UCSD-AML1 (cell line): ENCODE measurements around the gene ID2.

Experiments
- DNase-seq: peaks from one replicate; lab custom pipeline; 2025; ENCODE audit not compliant: unreplicated experiment; lab: John Stamatoyannopoulos, UW

ID2 gene

DNA sequence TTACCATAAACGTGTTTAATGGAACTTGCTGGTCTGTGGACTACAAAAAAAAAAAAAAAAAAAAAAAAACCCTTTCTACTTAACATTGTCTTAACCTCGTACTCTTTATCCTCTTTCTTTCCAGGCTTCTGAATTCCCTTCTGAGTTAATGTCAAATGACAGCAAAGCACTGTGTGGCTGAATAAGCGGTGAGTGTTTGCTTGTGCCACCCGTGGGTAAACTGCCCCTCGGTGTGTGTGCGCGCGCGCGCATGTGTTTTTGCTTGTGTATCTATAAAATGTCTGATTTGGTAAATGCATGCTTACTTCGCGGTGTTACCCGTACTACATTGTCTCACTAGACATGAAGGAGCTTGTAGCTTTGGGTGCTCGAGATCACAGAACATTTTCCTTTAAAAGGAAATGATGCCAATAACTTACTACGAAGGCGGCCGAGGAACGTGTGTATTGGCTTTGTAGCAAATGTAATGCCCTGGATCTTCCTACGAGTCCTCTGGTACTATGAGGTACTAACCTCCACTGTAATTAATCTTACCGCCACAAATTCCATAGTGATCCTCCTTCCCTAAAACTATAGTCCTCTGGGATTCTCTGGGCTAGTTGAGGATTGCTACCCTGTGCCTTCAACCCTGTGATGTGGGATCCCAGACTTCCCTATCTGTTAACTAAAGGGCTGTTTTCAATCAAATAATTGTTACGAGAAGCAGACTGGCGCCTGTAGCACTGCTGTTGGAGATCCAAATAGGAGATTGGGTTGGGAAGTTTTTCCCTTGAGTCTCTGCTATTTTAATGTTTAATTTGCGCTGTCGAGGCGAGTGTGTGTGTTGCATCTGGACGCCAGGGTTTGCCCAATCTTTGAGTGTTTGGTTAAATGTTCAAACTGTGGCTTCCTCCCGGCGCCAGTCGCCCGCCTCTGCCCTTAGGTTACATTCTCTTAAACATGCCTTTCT, 1.1 kb downstream of the ID2 start:
- DNase-seq, result peak; percentile 39

GRCh38 chr2:8684540-8684877, 2.7 kb downstream of the ID2 start:
- DNase-seq, result peak; percentile 48

DNA sequence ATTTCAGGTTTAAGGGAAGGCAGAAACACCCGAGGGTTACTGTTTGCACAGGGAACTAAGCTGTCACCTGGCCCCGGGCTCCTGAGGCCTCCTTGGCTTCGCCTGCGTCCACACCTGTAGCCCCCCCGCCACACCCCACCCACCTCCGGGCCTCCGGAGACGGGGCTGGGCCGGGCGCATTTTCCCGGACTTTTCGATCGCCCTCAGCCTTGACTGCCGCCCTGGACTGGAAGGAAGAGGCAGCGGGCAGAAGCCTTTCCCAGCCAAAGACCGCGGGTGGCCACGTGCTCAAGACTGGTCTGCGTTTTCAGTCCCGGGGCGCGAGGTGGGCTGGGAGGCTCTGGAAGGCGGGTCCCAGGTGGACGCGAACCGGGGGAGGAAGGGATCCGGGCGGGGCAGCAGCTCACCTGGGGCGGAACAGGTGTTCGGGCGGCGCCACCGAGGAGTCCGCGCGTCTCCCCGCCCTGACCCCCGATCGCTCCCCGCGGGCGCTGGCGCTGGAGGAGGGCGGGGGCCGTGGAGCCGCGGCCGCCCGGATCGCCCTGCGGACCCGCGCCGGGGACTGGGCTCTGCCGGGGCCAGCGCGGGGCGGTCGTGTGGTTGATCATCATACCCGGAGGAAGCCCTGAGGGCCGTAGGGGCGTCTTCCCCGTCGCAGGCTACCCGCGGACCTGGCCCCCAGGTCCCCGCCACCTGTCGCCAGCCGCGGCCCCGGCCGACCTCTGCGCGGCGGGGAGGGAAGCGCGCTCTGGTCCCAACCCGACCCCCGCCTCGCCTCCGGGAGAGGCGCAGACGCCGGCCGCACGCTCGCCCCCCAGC, 3.2 kb downstream of the ID2 start:
- DNase-seq, result peak; percentile 60

GRCh38 chr2:8685697-8686358, 4.0 kb downstream of the ID2 start:
- DNase-seq, result peak; percentile 80

GRCh38 chr2:8691859-8692437, 10.1 kb downstream of the ID2 start:
- no peak for DNase-seq

- no peak for DNase-seq
These were observed 10.9 kb downstream of the ID2 start for GRCh38 chr2:8692783-8693156.

DNA sequence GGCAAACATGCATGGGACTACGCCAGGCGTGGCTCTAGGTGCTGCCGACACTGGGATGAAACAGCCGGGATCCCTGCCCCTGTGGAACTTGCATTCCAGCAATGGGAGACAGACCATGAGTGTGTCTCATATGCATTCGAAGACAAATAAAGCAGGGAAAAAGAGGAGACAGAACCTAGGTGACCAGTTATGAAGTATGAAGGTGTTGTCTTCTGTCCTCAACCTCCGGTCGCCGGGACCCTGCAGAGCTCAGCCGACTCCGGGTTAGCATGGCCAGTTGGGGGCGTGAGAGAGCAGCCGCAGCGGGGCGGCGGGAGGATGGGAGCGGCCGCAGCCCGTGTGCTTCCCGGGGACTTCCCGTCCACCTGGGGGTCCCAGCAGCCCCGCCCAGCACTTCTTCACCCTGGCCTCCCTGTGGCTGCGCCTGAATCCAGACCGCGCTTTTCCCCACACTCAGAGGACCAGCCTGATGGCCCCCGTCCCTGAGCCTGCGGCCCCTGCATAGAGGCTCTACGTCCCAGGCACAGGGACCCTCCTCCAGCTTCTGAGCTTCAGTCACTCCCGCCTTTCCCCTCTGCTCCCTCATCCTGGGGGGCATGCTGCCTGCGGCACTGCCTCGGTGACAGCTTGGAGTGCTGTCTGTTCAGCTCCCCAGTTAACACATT, 11.4 kb downstream of the ID2 start:
- DNase-seq, result no peak

DNA sequence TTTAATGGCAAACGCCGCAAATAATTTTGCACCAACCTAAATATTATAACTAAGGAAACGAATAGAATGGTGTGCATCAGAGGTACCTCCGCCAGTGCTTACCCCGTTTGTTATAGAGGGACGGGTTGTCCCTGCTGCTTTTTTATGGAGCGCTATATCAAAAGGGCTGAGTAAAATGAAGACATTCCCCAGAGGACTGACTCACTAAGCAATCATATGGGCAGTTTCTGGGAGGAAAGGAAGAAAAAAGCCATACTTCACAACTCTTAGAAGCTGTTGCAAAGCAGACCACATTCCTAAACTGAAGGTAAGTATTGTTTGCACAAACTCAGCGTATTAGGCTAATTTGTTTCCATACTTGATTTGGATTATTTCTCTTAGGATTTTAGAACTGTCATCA, 12.9 kb downstream of the ID2 start:
- no peak for DNase-seq

GRCh38 chr2:8697190-8697589, 15.3 kb downstream of the ID2 start:
- DNase-seq, result no peak

- DNase-seq, result no peak
These were observed 18.0 kb downstream of the ID2 start for GRCh38 chr2:8699839-8700238.

DNA sequence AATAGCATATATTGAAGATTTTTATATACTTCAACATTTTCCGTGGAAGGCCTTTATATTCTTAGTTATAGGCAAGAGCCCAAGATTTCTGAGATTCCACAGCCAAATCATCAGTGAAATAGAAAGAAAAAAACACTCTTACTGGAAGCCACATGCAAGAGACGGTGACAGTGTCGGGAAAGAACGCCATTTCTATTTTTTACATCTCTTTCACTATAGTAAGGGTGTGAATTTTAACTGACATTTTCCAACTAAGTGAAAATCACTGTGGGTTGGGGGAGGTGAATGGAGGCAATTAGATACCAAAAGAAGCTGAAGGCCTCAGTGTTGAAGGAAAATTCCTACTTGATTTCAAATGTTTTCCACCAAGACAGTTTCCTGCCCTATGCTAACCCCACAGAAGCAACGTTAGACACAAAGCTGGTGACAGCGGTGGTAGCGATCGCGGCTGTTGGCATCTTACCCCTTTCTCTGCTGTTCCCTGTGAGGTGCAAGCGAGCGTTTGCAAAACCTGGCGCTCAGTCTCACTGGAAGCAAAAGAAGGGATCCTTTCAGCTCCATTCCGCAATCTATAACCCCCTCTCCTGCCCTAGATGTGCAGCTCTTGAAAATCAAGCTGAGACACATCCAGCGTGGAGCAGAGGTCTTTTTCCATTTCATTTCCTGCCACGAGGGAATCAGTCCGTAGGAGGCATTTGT, 20.0 kb downstream of the ID2 start:
- DNase-seq, result no peak

DNA sequence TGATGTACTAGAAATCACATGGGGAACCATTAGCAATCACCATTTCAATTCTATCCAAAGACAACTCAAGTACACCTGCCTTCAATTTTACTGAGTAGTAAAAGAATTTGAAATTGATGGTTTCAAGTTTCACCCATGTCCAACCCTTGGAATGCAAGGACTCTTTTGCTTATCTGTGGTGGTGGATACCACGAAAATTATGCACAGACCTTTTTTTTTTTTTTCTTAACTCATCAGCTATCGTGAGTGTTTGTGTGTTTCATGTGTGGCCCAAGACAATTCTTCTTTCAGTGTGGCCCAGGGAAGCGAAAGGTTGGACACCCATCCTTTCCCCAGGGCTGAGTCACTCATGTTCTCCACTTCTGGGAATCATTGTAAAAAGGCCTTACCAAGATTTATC, 23.1 kb downstream of the ID2 start:
- DNase-seq, result no peak

DNA sequence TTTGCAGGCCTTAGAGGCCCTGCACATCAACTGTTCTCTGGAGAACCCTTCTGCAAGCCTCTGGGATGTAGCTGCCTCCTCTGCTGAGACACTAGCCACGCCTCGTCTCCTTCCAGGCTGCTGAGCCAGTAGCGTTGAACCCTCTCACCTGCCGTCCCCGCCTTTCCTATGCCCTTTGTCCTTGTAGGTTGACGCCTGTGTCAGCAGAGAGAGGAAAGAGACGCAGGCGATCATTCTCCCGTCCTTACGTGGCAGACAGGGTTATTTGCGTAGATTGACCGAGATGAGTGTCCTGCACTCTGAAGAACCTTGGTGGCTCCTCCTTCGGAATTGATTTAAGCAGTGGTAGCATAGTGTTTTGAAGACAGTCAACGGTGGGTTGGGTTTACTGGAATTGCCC, 27.8 kb downstream of the ID2 start:
- no peak for DNase-seq

DNA sequence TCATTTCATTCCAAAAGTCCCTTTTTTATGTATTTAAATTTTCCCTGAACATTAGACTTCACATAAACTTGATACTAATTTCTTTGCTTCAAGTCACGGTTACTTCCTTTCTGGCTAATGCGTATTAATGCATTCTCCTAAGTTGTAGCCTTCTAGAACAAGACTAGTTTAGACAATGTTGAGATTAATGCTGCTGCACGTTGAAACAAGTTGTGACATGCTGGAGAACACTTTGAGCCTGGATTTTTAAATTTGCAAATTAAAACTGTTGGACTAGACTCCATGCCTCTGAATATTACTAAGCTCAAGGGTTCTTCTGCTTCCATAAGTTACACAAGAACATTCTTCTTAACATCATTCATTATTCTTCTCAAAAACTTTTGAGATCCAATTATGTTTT, 29.1 kb downstream of the ID2 start:
- no peak for DNase-seq

DNA sequence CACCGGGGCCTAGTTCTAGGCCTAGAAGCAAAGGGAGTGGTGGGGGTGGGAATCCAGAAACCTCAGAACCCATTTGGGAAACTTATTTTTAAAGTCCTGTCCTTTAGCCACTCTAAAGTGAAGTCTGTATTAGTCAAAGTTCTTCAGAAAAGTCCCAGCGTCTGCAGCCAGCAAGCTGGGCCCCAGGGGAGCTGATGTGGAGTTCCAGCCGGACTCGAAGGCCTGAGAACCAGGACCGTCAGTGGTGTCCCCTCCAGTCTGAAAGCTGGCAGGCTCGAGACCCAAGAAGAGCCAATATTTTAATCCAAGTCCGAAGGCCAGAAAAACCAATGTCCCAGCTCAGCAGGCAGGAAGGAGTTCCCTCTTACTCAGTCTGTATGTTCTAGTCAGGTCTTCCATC, 32.4 kb downstream of the ID2 start:
- DNase-seq, result no peak

- DNase-seq, result no peak
These were observed 33.1 kb downstream of the ID2 start for GRCh38 chr2:8714971-8715370.

DNA sequence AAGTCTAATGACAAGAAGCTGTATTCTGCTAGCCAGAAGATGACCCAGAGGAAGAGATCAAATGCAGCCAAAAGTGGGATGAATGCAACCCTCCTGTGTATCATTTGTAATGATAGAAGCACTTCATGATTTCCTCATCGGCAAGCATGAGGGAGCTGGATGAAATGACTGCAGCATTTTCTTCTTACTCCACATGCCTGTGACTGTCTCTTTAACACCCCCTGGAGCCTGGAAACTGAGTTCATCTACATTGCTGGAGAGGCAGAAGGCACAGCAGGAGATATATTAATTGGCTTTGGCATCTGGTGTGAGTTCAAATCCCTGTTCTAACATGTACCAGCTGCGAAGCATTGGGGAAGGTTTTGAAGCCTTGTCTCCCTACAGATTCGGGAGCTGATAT, 37.7 kb downstream of the ID2 start:
- DNase-seq, result no peak

GRCh38 chr2:8720741-8721140, 38.9 kb downstream of the ID2 start:
- no peak for DNase-seq

DNA sequence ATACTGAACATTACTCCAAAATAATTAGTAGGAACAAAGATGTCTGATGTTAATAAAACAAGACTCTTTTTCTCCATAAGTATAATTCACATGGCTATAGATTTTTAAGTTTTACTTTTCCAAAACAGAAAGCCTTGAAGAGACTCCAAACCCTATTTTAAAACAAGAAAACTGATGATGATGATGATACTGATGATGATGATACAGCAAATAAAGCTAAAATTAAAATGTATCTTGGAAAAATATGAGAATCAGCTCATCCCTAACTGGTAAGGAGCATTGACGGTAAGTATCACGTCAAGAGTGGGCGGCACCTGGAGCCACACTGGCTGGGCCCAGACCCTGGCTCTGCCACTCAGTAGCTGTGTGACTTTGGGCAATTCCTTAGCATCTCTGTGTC, 39.6 kb downstream of the ID2 start:
- DNase-seq, result no peak

- DNase-seq, result no peak
These were observed 41.1 kb downstream of the ID2 start for GRCh38 chr2:8722986-8723385.
